ENCODE data around the gene MTF1.

DNA sequence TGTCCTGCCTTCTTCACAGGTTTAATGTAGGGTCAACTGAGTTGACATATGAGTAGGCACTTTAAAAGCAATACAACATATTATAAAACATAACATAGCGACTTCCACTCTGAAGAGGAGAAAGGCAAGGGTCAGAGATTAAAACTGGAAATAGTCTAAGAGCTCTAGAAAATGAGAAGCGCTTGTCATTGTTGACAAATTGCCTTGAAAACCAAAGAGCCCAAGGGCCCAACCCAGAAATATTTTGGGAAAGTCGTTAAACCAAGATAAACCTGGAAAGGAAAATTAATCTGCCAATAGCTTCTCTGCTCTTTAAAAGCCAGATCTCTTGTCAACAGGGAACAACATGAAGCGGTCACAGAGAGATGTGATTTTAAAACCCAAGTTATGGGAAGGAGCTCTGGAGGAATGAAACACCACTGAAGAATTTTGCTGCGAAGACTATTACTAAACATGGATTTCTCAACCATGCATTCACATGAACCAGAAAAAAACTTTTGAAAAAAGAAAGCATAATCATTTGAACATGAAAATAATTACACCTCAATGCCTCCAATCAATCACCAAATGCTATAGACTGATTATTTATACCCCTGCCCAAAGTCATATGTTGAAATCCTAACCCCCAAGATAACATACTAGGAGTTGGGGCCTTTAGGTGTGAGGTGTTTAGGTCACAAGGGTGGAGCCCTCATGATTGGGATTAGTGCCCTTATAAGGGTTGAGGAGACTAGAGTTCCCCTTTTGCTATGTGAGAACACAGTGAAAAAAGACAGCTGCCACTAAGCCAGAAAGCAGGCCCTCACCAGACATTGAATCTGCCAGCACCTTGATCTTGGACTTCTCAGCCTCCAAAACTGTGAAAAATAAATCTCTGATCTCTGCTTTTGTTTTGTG is 33.0 kb upstream of the MTF1 start:
- TF ChIP-seq POLR2AphosphoS5 (IDR thresholded peaks at IDR 0.05; ENCODE audit: low read depth), result no peak
- TF ChIP-seq REST (IDR thresholded peaks at IDR 0.05; ENCODE audit: insufficient replicate concordance, low read depth), result no peak
- no peak for TF ChIP-seq CTCF (IDR thresholded peaks at IDR 0.05; ENCODE audit: insufficient read depth, low read length)
